GM21381 (cell line): ENCODE results near the gene THOC7.

ENCODE experiments used
- ATAC-seq: cut with Tn5 transposase; IDR thresholded peaks from one replicate; pipeline ENCODE4 v1.9.1; 2021; ENCODE audit warnings: mild to moderate bottlenecking, moderate library complexity; ENCODE audit not compliant: unreplicated experiment

Gene THOC7

DNA sequence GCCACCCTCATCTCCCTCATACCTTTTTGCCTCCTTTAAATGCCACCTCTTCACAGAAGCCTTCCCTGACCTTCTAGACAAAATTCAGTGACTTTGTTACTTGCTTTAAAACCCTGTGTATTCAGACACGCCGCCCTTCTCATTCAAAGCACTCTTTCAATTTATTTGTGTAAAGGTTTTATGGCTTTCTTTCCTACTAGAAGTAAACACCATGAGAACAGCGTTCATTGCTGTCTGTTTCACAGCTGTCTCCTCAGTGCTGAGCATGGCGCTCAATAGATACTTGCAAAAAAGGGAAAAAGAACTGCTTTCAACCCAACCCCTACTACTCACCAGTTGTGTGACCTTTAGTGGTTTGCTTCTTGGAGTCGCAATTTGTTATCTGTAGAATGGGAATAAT, 17.0 kb upstream of the THOC7 start:
- no peak for ATAC-seq

DNA sequence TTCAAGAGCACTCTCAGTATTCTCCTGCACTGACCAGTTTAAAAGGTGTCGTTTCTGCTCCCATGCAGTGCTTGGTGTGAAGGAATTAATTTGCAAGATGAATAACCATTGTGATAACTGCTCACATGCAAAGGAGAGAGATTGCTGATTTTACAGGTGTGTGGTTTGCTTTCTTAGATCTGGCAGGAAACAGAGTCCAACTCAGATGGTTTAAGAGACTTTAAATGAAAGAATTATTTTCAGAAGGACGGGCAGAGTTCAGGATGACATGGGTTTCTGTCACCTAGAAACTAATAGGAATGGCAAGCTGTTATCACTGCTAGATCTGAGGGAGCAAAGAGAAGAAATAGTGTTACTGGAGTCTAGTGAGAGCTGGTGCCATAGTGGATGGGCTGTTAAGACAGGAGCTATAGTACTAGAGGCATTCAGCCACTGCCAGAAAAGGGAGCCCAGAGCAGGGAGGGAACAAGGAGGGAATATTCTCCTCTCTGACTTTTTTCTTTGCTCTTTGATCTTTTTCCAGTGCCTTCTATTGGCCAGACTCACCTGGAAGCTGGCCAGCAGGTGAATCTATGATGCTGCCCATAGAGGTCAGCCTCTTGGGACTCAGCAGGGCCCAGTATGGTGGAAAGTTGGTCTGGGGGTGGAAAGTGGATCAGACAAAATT, 14.9 kb upstream of the THOC7 start:
- ATAC-seq, result no peak

DNA sequence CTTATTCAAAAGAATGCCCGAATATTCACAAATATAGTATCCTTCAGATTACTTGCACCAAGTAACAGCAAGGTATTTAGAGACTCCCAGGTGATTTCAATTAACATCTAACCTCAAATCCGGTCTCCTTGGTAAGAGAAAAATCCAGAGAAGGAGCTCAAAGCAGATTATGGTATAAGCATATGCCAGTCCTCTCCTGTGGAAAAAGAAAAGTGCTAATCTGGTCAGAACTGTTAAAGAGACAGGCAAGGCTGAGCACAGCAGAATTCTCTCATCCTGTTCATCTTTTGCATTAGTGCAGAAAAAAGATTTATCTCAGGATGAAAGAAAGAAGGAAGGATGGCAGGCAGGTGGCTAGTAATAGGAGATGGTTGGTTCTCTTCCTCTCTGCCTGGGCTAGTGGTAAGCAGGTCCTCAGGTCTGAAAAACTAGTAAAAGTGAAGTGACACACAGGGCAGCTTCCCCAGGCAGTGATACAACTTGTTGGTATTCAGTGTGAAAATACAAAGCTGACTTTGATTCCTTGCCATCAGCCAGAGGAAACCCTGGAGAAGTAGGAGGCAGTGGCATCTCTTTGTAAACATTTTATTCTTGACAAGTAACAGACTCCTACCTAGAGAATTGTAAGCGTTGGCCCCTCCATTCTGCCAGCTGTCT, 14.3 kb upstream of the THOC7 start:
- ATAC-seq, result no peak

DNA sequence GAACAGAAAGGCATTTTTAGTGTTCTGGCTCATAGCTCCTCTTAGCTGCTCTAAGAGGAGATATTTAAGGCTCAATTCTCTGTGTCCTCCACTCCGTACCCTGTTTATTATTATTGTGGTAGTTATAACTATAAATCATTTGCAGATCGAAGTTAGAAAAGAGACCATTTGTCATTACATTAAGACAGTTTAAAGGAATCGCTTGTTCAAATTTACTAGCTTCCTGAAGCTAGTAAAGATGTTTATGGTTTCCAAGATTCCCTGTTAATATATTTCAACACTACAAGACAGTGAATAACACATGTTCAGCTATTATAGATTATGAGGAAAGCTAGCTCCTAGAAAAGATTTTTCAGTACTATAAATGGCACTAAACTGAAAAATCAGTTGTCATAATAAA, 12.7 kb upstream of the THOC7 start:
- ATAC-seq, result no peak

DNA sequence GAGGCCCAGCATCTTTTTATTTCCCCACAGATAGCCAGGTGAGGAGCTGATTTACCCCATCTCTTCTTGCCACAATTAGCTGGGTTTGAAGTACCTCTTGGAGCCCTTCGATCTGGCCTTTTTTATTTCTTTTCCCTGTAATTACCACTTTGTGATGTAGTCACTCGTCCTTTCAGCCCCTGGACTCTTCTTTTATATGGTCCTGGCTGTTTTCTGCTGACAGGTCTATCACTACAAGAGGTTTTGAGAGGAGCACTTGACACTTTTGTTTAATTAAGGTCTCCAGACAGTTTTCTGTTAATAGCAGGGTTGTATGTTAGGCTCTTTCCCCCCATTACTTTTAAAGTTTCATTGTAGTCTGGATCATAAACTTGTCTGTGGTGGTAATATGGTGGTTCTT, 11.9 kb upstream of the THOC7 start:
- no peak for ATAC-seq

DNA sequence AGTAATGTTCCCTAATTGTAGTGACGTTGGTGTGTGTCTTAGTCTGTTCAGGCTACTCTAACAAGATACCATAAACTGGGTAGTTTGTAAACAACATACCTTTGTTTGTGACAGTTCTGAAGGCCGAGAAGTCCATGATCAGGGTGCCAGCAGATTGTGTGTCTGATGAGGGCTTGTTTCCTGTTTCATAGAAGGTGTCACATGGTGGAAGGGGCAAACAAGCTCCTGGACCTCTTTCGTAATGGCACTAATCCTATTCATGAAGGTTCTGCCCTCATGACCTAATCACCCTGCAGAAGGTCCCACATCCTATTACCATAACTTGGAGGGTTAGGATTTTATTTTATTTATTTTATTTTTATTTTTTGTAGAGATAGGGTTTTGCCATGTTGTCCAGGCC, 11.2 kb upstream of the THOC7 start:
- ATAC-seq, result no peak

DNA sequence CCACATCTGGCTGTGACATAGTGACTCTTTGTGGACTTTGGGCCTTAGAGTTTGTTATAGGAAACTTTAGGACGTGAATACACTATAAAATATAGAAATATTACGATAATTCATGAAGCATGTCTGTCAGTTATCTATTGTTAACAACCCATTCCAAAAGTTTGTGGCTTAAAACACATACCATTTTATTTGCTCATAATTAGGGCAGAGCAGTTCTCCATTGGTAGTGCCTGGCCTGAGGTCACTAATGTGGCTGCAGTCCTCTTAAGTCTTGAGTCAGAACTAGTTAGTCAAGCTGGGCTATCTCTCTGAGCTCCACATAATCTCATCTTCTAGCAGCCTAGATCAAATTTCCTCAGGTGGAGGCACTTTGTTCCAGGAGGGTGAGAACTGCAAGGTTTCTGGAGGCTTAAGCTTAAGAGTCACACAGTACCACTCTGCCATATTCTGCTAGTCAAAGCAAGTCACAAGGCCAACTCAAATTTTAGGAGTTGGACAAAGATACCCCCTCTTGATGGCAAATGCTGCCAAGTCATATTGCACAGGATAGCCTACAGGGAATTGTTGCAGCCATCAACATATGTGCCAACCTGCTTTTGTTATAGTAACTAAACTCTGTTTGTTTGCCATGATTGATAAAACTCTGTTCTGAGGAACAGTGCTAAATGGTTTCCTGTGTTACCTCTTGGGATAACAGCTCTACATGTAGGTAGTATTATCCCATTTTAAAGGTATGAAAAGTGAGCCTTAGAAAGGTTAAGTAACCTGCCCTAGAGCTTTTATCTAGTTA, 8.7 kb upstream of the THOC7 start:
- ATAC-seq, result no peak

DNA sequence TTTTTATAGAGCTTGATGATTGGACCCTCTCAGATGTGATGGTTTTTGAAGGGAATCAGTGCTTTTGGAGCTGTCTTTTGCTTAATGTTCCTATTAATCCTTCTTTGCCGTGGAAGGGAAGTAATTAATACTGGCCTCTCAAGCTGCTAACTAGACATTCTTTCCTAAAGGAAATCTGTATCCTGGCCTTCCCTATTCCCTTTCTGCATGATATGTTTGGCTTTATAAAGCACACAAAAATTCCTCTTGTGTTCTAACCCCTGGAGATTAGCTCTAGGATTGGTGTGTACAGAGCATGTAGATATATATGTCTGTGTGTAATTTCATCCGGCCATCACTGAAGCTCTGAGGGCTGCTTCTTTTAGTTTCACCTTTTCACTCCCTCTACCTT, 7.0 kb upstream of the THOC7 start:
- ATAC-seq, result no peak

DNA sequence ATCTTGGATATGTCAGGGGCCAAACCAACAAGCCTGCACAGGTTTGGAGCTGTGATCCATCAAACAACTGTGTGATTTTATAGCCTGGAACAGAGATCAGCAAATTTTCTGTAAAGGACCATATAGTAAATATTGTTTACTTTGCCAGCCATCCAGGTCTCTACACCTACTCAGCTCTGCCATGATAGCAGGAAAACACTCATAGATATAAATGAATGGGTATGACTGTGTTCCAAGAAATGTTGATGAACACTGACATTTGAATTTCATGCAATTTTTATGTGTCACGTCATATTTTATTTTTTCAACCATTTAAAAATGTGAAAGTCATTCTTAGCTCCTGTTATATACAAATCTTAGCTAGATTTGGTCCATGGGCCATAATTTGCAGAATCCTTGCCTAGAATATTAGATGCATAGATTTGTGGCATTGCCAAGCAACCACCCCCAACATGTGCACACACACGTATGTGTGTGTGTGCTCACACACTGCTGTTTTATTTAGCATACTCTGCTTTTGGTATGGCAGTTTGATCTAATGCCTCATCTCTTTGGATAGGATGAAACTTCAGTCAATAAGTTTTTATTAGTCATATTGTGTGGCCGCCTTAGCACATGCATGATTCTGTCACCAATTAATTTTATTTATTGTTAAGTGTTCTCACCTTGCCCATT, 6.5 kb upstream of the THOC7 start:
- ATAC-seq, result no peak

DNA sequence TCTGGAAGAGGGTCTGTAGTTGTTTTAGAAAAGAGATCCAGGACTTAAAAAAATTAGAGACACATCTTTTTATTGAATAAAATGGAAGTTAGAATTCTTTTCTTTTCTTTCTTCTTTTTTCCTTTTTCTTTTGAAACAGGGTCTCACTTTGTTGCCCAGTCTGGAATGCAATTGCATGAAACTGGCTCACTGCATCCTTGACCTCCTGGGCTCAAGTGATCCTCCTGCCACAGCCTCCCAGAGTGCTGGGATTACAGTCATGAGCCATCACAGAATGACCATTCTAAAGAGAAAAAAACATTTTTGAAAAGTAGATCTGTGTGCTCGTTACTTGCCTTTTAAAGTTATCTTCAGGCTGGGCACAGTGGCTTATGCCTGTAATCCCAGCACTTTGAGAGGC, 3.6 kb upstream of the THOC7 start:
- ATAC-seq, result no peak

DNA sequence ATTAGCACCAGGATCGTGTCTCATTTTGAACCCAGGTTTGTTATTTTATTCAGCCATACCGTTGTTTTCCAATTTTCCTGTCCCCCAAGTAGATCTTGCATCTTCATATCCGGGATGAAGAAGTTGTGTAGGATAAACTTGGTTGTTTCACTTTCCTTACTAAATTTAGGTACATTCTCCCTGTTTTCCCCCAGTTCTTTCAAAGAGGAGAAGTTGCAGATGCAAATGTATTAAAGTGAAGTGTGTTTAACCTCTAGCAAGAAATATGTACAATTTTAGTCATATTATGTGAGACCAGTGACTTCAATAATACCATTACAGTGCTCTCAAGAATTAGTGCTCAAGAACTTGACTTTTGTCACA, 1.3 kb upstream of the THOC7 start:
- ATAC-seq, result no peak

DNA sequence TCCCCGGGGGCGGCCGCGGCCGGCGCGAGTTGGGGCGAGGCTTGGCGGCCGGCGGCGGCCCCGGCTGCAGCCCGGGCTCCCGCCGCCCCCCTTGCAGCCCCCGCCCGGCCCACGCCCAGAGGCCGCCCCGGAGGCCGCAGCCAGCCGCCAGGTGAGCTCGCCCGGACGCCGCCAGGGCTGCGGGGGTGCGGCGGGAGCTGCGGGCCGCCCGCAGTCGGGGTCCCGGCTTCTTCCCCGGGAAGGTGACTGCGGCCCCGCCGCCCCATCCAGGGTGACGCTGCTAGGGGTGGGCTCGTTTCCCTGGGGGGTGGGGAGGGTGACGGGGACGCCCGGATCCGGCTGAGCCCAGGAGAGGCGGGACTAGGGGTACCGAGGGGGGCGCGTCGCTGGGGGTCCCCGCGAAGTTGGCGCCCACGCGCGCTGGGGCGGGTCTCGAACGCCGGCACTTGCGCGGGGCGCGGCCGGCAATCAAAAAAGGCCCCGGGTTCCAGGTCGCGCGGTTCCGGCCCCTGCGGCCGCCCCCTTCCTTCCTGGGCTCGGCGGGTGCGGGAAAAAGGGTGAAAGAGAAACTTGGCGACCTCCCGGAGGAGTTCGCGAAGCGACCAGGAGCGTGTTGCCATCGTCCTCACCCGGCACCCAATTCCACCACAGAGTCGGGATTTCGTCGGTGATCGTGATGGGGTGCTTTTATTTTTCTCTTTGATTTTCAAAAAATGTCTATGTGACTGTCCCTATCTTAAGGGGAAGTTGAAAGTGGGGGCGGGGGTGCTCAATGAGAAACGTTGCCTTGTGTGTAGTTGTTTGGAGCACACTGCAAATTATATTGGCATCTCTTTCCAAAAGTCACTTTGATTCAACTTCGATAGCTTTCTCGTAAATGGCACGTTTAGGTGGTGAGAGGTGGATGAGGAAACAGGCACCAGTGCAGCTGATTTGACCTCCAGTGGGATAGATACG, 681 bp upstream of the THOC7 start:
- peak; percentile 36 for ATAC-seq

DNA sequence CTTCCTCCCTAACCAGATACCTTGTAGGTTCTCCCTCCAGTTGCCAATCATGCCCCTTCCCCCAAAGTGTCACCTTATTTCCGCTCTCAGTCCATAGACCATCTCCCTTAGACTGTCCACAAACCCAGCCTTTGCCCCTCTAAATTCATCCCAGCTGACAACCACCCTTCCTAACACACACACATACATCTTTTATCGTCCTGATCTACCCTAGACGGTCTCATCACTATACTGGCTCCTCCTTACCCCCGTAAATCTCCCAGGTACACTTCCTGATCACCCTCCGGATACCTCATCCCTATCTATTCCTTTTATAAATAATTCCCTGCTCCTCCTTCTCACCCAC, 828 bp downstream of the THOC7 start:
- no peak for ATAC-seq

DNA sequence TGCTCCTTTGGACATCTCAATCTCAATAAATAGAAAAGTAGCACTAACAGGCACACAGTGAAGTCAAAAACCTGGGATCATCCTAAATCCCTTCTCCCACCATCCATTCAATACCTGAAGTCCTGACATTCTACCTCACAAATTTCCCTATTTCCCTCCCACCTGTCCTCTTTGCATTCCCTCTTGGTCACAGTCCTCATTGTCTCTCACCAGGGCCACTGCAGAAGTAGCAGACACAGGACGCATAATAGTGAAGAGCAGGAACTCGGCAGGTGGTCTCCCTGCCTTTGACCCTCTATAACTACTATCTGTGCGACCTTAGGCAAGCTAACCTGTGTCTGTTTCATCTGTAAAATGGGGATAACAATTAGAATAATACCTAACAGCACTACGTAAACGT, 2.3 kb downstream of the THOC7 start:
- no peak for ATAC-seq

DNA sequence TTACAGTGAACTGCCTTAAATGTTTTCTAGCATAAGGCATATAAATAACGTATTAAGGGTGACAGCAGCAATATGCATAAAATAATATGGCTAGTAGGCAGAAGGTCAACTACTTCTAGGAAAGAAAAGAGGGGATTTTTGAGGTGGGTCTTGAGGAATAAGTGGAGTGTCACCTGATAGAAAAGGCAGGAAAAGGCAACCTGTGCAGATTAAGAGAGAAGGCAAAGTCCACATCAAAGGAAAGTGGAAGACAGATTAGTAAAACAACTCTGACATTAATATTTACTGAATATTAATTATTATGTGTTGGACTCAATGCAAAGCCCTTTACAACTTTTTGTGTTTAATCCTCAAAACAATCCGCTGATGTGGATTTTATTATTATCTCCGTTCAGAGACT, 2.8 kb downstream of the THOC7 start:
- no peak for ATAC-seq

DNA sequence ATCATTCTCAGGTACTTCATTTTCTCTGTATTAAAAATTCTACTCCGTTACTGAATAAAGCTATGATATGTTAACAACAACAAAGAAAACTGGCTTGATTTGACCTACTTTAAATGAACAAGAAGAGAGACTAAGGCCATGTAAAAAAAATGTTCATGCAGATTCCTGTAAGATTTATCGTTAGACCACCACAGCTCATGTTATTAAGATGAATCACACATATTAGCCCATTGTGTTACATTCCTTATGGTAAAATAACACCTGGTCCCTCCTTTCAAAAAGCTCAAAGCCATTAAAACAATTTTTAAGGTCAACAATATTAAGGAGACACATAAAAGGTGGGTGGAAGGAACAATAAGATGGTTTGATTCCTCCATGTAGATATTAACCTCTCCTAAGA, 6.3 kb downstream of the THOC7 start:
- ATAC-seq, result no peak

DNA sequence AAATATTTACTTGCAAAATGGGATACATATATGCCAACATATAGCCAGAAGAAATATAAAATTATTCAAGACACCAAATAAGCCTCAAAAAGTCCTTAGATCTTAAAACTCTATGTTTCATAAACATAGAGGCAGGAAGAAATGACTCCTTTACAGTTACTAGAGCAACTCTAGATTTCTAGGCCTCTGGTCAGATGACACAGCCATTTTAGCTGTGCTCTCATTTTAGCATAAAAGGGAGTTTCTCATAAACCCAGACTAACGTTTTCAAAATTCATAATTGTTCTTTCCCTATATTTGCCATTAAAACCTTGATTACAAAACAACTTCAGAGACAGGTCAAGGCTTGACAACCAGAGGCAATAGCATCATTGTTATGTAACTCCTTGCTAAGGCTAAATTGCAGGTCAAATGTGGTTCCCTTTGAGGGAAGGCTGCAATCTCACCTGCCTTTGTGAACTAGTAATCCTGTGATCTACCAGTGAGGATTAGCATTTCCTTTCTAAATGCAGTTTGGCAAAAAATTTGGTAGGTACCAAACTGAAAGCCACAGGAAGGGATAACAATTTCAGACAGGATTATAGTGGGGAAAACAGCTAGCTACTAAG, 8.2 kb downstream of the THOC7 start:
- no peak for ATAC-seq

DNA sequence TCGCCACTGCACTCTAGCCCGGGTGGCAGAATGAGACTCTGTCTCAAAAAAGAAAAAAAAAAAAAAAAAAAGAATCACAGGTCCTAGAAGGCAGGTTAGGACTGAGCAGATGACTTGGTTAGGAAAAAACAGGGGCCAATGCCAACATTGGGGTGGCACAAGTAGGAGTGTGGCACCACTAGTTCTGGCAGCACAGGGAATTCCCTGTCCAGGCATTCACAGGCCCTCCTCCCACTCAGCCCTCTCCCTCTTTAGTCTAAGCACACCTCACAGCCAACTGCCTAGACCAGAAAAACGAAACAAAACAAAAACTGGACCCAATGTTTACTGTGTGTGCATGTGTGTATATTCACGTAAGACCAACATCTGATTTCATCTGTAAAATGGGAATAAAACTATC, 10.5 kb downstream of the THOC7 start:
- no peak for ATAC-seq

DNA sequence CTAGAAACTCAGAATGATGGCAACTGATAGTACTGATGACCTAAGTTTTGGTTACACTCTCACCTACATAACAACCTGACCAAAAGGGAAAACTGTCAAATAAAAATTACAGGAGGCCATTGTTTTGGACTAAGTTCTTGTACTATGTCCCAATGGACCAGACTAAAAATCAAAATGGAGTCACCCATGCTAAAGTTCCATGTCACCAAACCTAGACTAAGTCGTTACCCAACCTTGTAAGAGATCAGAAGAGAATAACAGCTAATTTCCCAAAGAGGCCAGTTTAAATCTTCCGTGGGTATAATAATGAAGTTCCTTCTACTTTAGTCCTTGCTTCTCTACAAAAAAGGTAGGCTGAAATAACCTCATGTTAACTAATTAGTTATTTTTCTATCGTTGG, 12.3 kb downstream of the THOC7 start:
- ATAC-seq, result no peak

DNA sequence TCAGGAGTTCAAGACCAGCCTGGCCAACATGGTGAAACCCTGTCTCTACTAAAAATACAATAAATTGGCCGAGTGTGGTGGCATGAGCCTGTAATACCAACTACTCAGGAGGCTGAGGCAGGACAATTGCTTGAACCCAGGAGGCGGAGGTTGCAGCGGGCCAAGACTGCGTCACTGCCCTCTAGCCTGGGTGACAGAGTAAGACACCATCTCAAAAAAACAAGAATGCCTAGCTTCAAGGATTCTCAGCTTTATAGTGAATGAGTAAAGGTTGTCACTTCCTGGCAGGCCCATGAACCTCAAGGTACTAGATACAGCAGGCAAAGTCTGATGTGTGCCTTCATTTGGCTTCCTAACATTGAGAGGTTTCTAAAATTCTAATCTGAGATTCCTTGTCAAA, 14.4 kb downstream of the THOC7 start:
- ATAC-seq, result no peak
